ENCODE data around the gene ZNF823.

ZNF823 gene

DNA sequence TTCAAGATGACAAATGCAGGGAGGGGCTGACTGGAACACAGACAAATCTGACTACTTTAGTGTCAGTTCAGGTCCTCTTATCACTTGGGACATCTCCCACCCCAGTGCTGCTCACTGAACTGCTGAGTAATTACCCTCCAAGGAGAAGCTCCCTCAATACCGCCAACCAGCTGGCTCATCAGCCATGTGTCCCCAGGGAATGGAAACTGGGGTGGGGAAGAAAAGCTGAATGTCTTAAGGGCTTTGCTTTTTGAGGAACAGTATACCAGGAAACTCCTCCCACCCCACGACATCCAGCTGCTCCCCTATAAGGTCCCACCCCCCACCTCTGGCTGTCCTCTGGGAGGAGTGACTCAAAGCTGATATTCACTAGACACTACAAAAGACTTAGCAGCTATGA is 2.0 kb downstream of the ZNF823 start:
- no peak for DNase-seq

DNA sequence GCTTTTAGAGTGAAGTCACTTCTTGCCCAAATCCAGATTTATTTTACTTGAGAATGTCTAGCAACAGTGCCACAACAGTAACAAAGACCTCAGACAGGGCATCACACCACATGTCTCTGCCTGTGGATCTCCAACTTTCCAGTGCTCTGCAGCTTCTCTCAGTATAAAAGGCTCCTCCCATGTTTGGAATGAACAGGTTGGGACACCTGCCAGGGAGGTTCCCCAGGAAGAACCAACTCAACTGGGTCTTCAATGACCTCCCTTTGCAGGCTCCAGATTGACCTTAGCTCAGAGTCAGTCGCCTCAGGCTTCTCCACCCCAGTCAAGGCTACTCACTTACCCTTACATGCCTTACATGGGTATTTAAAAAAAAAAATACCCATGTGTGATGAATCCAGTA is 3.4 kb downstream of the ZNF823 start:
- no peak for DNase-seq

DNA sequence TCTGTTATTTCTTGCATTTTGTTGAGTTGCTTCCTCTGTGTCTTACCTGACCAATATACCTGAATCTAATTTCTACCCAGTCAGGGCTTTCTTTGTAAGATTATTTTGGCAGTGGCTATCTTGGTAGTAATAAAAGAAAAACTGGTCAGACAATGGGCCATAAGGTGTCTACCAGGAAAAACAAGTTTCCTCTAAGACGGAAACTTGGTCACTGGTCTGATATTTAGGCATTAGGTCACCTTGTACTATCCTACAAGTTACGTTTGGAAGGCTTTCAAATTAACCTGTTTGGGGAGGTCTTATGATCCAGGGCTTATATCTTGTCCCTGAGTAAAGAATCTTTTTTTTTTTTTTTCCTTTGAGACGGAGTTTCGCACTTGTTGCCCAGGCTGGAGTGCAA is 9.2 kb downstream of the ZNF823 start:
- no peak for DNase-seq

DNA sequence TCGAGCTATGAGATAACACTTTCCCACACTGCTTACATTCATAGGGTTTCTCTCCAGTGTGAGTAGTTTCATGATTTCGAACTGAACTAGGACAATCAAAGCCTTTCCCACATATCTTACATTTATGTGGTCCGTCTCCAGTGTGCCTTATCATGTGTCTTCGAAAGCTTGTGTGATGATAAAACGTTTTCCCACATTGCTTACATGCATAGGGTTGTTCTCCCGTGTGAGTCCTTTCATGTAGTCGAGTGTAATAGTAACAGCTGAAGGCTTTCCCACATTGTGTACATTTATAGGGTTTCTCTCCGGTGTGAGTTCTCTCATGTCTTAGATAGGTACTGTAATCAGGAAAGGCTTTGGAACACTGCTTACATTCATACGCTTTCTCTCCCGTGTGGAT is 16.3 kb downstream of the ZNF823 start:
- no peak for DNase-seq

DNA sequence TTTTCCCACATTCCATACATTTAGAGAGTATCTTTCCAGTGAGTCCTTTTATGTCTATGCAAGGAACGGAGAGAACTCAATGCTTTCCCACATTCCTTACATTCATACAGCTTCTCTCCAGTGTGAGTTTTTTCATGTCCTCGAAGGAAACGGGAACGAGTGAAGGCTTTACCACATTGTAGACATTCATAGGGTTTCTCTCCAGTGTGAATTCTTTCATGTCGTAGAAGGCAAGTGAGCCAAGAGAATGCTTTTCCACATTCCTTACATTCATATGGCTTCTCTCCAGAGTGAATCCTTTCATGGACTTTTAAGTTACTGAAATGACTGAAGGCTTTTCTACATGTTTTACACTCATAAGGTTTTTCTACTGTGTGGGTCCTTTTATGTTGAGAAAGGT is 17.1 kb downstream of the ZNF823 start:
- no peak for DNase-seq

DNA sequence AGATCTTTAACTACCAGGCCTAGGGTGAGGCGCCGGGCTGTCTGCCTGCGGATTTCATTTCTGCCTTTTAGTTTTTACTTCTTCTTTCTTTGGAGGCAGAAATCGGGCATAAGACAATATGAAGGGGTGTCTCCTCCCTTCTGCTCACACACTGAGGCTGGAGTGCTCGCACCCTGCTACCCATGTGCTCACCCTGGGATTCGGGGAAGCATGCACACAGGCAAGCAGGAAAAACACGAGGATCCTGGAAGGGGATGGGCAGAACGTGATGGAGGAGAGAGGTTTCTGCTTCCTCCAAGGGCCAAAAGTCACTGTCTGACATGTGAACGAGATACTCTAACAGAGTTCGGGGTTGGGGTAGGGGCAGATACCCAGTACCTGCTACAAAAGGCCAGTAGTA is 28.4 kb downstream of the ZNF823 start:
- no peak for DNase-seq

DNA sequence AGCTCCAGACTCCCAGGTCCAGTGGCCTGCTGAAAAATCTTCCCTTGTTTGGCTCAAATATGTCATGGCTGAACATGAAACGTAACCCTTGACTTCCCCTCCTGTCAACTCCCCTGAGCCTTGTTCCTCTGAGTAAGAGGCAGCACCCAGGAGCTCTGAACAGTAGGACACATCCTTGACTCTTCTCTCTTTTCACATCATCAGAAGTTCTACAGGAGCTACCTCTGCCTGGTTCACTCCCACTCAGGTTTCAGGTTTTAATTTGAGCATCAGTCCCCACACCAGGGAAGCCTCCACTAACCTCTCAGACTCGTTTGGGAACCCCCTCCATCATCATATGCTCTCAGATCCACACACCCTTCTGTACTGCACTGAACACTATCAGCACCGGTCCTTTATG is 30.3 kb downstream of the ZNF823 start:
- no peak for DNase-seq

DNA sequence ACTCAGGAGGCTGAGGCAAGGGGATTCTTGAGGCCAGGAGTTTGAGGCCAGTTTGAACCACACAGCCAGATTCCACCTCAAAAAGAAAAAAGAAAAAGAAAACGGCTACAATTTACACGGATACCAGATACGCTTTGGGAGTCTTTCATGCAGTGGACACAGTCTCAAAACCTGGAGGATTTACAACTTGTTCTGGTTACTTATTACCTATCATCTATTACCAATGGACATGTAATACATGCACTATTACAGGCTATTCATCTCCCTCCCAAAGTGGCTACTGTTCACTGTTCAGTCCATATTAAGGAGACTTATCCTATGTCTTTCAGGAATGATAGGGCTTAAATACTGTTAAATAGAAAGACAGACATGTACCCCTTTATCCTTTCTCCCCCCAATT is 33.3 kb downstream of the ZNF823 start:
- no peak for DNase-seq

DNA sequence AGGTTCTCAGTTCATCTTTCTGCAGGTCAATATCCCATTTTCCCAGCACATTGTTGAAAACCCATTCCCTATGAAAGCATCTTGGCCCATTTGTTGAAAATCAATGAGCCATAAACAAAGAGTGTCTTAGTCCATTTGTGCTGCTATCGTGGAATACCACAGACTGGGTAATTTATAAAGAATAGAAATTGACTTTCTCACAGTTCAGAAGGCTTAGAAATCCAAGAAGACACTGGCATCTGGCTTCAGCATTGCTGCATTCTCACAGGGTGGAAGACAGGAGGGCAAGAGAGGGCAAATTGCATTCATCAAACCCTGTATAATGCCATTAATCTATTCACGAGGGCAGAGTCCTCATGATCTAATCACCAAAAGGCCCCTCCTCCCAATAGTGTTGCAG is 34.1 kb downstream of the ZNF823 start:
- DNase-seq, result no peak

DNA sequence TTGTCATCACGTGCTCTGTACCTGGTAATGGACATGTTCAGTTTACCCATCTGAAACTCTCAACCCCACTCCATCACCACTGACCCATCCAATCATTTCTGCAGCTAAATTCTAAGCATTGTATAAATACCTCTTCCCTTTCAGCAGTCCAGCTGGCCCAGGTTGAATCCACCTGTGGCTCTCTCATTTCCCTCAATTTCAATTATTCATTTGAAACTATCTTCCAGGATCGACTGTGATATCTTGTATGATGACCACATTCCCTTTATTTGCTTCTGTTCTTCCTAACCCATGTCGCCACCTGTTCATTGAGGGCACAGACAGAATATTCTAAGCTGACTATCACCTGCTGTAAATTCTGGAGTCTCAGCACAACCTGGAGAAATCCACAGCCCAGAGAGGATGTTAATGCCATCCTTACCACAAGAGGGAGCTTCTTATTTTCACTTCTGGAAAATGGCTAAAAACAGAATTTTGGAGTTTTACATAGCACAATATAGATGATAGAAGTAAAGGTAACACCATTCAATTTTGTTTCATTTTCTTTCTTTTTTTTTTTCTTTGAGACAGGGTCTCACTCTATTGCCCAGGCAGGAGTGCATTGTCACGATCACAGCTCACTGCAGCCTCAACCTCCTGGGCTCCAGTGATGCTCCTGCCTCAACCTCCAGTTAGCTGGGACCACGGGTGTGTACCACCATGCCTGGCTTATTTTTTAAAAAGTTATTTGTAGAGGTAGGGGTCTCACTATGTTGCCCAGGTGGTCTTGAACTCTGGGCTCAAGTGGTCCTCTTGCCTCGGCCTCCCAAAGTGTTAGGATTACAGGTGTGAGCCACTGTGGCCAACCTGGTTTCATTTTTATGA is 38.6 kb downstream of the ZNF823 start:
- no peak for DNase-seq

DNA sequence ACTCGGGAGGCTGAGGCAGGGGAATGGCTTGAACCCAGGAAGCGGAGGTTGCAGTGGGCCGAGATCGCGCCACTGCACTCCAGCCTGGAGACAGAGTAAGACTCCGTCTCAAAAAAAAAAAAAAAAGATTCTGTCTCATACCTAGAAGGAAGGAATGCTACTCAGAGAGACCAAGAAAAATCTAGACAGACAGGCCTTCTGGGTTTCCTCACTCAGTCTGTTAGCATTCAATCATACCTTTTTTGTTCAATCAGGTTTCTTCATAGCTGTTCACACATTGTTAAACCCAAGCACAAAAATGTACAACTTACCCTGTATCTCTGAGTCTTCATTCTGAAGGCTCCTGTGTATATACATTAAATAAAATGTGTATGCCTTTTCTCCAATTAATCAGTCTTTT is 40.5 kb downstream of the ZNF823 start:
- no peak for DNase-seq

DNA sequence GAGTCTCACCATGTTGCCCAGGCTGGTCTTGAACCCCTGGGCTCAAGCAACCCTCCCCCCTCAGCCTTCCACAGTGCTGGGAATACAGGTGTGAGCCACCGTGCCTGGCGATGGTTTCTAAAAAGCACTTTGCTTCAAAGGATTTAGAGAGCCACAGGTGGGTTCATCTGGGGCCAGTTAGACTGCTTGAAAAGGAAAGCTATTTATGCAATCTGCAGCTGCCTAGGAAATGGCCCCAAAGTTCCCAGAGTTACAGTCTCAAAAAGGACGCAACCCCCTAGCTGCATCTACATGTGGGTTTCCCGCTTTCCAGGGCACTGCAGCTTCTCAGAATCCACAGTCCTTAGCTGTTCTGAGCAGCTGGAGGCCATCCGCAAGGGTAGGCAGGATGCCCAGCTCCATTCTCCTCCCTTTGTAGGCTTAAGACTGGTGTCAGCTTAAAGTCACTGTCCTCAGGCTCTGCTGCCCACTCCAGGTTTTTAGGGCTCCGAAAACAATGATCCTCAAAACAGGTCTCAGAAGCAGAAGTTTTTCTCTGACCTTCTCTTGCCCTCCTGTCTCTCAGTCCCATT is 41.4 kb downstream of the ZNF823 start:
- DNase-seq, result no peak

DNA sequence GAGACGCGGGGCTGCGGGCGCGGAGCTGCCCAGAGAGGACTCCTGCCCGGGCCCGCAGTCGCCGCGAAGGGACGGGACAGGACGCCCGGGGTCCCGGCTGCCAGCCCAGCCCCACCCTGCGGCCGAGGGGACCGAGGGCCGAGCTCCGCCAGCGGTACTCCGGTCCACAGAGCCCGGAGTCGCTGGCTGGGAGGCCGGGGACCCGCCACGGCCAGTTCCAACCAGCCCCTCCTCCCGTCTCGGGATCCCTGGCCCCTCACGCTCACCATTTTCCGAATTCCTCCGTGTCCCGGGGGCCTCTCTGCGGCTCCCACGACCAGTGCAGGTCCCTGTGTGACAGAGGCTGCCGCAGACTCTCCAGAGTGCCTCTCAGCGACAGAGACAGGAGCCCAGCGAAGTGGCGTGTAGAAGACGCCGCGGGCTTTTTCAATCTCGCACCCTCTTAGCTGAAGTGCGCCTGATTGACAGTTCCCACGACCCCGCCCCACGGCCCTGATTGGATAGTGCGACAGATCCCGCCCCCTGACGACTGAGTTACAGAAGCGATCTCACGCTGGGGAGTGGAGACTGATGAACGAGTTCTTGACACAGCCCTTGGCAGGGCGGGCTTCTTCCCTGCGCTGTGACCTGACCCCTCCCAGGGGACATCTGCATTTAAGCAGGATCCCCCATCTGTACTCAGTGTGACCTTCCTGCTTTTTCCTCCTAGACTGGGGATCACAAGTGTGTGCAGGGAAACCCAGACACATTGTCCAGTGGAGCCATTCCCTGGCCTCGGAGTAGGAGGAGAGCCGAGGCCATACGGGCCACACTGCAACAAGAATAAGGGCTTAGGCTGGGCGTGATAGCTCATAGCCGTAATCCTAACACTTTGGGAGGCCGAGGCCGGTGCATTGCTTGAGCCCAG is 44.0 kb downstream of the ZNF823 start:
- DNase-seq, result peak; percentile 40

DNA sequence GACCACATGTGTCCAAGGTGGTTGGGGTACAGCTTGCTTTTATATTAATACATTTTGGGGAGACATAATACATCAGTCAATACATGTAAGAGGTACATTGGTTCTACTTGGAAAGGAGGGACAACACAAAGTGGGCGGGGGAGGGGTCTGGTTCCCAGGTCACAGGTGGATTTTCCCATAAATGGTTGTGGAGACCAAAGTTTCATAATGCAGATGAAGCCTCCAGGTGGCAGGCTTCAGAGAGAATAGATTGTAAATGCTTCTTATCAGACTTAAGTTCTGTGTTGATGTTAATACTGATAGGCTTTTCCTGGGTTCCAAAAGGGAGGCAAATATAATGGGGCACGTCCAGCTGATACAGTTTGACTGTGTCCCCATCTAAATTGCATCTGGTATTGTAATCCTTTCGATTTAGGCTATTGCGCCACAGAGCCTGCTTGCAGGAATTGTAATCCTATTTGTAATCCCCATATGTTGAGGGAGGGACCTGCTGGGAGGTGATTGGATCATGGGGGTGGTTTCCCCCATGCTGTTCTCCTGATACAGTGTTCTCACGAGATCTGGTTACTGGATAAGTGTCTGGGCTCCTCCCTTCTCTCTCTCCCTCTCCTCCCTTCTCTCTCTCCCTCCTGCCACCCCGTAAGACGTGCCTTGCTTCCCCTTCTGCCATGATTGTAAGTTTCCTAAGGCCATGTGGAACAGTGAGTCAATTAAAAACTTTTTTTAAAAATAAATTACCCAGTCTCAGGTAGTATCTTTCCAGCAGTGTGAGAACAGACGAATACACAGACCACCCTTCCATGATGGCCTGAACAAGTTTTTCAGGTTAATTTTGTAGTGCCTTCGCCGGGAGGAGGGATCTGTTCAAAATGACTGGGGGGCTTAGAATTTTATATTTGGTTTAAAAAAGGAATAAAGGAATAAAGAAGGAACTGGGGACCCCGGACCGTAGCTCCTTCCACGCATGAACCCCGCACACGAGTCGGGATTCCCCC is 44.9 kb downstream of the ZNF823 start:
- DNase-seq, result no peak

DNA sequence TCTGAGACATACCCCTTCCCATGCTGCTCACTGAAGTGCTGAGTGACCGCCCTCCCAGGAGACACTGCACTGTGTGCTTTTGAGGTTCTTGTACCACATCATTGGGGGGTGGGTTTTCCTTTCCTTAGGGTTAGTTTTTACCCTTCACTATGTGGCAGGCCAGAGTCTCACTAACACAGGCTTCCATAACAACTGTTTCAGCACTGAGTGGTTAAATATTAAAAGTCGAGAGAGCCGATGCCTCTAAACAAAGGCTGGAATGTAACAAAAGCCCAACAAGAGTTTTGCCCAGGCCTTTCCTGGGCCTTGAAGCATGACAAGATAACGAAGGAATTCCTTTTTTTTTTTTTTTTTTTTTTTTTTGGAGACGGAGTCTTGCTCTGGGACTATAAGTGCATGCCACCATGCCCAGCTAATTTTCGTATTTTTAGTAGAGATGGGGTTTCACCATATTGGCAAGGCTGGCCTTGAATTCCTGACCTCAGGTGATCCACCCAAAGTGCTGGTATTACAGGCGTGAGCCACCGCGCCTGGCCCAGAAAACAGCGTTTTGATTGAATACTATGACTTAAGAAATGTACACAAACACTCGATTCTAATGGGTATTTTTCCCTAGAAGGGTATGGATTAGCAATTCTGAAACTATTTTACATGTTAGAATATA is 46.5 kb downstream of the ZNF823 start:
- DNase-seq, result no peak

DNA sequence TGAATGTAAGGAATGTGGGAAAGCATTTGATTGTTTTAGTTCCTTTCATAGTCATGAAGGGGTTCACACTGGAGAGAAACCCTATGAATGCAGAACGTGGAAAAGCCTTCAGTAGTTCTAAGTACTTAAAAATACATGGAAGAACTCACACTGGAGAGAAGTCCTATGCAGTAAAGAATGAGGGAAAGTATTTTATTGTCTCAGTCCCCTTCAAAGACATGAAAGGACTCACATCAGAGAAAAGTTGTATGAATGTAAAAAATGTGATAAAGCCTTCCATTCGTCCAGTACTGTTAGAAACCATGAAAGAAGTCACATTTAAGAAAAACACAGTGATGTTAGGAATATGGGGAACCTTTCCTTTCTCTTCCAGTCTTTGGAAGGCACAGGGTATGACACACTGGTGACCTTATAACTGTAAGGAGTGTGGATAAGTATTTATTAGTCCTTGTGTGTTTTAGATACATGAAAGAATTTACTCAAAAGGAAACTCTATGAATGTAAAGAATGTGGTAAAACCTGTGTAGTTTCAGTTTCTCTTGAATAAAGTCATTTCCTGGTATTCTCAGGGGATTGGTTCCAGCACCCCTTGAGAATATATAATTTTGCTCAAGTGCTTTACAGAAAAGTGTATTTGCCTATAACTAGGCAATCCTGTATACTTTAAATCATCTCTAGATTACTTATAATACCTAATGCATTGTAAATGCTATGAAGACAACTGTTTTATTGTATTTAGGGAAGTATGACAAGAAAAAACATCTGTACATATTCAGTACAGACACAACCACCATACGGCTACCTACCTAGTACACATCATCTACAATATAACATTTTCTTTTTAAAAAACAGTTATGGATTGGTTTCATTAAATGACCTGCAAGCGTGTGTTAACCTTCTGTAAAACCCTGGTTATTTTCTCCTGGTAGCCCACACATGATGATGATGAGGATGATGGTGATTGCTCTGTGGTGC is 52.8 kb downstream of the ZNF823 start:
- no peak for DNase-seq

DNA sequence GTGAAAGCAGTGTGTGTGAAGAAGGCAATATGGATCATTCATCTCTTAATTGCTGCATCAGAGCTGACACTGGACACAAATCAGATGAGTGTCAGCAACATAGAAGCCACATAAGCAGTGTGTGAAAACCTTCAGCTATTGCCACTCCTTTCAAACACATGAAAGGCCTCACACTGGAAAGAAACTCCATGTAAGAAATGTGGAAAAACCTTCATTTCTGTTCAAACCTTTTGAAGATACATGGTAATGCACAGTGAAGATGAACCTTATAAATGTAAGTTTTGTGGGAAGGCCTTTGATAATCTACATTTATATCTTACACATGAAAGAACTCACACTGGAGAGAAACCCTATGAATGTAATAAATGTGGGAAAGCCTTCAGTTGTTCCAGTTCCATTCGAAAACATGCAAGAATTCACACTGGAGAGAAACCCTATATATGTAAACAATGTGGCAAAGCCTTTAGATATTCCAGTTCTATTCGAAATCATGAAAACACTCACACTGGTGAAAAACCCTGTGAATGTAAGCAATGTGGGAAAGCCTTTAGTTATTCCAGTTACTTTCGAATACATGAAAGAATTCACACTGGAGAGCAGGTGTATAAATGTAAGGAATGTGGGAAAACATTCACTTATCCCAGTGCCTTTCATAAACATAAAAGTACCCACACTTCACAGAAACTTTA is 53.6 kb downstream of the ZNF823 start:
- no peak for DNase-seq

DNA sequence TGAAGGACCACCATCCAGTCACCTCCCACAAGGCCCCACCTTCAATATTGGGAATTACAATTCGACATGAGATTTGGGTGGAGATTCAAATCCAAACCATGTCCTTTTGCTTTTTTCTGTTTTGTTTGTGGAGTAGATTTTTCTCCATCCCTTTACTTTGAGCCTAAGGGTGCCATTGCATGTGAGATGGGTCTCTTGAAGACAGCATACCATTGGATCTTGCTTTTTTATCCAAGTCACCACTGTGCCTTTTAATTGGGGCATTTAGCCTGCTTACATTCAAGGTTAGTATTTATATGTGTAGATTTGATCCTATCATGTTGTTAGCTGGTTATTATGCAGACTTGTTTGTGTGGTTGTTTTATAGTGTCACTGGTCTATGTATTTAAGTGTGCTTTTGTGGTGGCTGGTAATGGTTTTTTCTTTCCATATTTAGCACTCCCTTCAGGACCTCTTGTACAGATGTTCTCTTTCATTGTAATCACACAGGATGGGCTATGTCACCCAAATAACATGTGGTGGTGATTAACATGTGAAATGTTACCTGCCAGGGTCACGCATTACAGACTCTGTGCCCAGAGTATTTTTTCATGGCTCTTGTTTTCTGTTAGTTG is 58.0 kb downstream of the ZNF823 start:
- DNase-seq, result no peak

DNA sequence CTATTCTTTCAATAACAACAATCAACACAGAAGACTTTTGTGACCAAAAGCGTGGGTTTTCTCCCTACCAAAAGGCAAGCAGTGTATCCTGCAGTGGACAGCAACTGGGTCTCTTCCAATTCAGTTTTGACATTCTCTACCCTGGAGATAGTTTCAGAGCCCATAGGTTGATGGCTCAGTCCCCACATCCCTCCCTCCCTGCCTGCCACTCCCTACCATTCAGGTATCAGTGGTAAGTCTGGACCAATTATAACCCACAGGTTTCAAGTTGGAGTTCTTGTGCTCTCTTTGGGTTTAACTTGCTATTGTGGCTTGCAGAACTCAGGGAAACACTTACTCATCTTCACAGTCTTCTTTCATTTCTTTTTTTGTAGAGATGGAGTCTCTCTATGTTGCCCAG is 60.2 kb downstream of the ZNF823 start:
- no peak for DNase-seq

Data from T-helper 9 cell (primary cell).